Esophagus (tissue), 2 donors: ENCODE data around the gene USH1C. TPM values are rescaled to one million over a fixed set of nuclear protein-coding genes. Genes with fewer than 3 reads are reported as not detected.

Experiments
- H3K27ac ChIP-seq, 2 donors: one replicate each; pipeline ENCODE4 v1.5.1; 2013; ENCODE audit warnings: low read depth in 2 of 2, mild to moderate bottlenecking in 2 of 2, inconsistent platforms in 1 of 2, low read length in 1 of 2, moderate library complexity in 1 of 2
- H3K27me3 ChIP-seq, 2 donors: one replicate each; pipeline ENCODE4 v1.6.1; 2013; ENCODE audit warnings: low read length in 2 of 2, control low read depth in 1 of 2, mild to moderate bottlenecking in 1 of 2; ENCODE audit not compliant: insufficient read depth in 2 of 2, control insufficient read depth in 1 of 2
- H3K36me3 ChIP-seq, 2 donors: one replicate each; pipeline ENCODE4 v1.6.1; 2013; ENCODE audit warnings: low read length in 1 of 2; ENCODE audit not compliant: control insufficient read depth in 2 of 2, insufficient read depth in 2 of 2
- H3K4me1 ChIP-seq, 2 donors: one replicate each; pipeline ENCODE4 v1.6.1; 2013; ENCODE audit warnings: low read length in 1 of 2; ENCODE audit not compliant: control insufficient read depth in 2 of 2, insufficient read depth in 2 of 2
- H3K4me3 ChIP-seq, 2 donors: one replicate each; pipeline ENCODE4 v1.5.1; 2013; ENCODE audit warnings: low read length in 2 of 2, mild to moderate bottlenecking in 2 of 2, low read depth in 1 of 2, moderate library complexity in 1 of 2
- H3K9me3 ChIP-seq, 2 donors: one replicate each; pipeline ENCODE4 v1.6.1; 2013; ENCODE audit warnings: mild to moderate bottlenecking in 2 of 2, low read depth in 1 of 2, low read length in 1 of 2, moderate library complexity in 1 of 2; ENCODE audit not compliant: control insufficient read depth in 2 of 2, insufficient read depth in 1 of 2
- WGBS, 2 donors: extraction: QIAGEN DNeasy Blood & Tissue Kit; methylation state at CpG; one replicate each; pipeline ENCODE4 v1.1.7; 2013; 5-methylcytosine and 5-hydroxymethylcytosine counted together
- polyA plus RNA-seq, 2 donors: library from polyadenylated mRNA; stranded (reverse); fragments of 200-250 nt; gene quantifications; one replicate each; pipeline ENCODE4 v1.2.3, GENCODE V29; 2013
- donor health status: healthy with polysubstance abuse.
- donor health status: Bipolar disorder and iron deficiency.

USH1C gene
- polyA plus RNA-seq, 2 donors = 0.08 TPM

GRCh38 chr11:17521106-17521900 is 22.9 kb downstream of the USH1C start:
- H3K4me1 ChIP-seq = no peaks in the 10 kb centered on the region
- no peak overlapping the region for H3K27ac ChIP-seq
- no peak overlapping the region for H3K4me3 ChIP-seq
- H3K27me3 ChIP-seq = no peaks in the 10 kb centered on the region
- no peaks in the 10 kb centered on the region for H3K36me3 ChIP-seq
- 65 to 79% methylated on average over 11 of the region's 11 CpGs for WGBS, 2 donors
- H3K9me3 ChIP-seq = no peaks in the 10 kb centered on the region

GRCh38 chr11:17519061-17519885 is 24.9 kb downstream of the USH1C start:
- 75 to 79% methylated on average over 7 of the region's 7 CpGs for WGBS, 2 donors
- H3K9me3 ChIP-seq = no peaks in the 10 kb centered on the region
- H3K4me3 ChIP-seq = no peak overlapping the region

GRCh38 chr11:17518366-17518765 is 25.9 kb downstream of the USH1C start:
- 84 to 87% methylated on average over 2 of the region's 2 CpGs for WGBS, 2 donors
- Histone ChIP-seq H3K27me3 (no peaks in the 10 kb centered on the region), H3K27ac (no peak overlapping the region), H3K9me3 (no peaks in the 10 kb centered on the region), H3K4me3 (no peak overlapping the region), H3K4me1 (no peaks in the 10 kb centered on the region), H3K36me3 (no peaks in the 10 kb centered on the region)

More at GRCh38 chr11:17519061-17519885, 24.9 kb downstream of the USH1C start:
- Histone ChIP-seq H3K4me1 (no peaks in the 10 kb centered on the region), H3K27me3 (no peaks in the 10 kb centered on the region), H3K27ac (no peak overlapping the region), H3K36me3 (no peaks in the 10 kb centered on the region)

- H3K9me3 ChIP-seq = no peaks in the 10 kb centered on the region
- no peak overlapping the region for H3K4me3 ChIP-seq
- WGBS, 2 donors = 90 to 91% methylated on average over 10 of the region's 10 CpGs
- no peak overlapping the region for H3K27ac ChIP-seq
- H3K27me3 ChIP-seq = no peaks in the 10 kb centered on the region
- H3K4me1 ChIP-seq = no peaks in the 10 kb centered on the region
- no peaks in the 10 kb centered on the region for H3K36me3 ChIP-seq
Measured at GRCh38 chr11:17517186-17517585, 27.0 kb downstream of the USH1C start.

- no peaks in the 10 kb centered on the region for H3K9me3 ChIP-seq
- no peaks in the 10 kb centered on the region for H3K36me3 ChIP-seq
- H3K27ac ChIP-seq = no peak overlapping the region
- WGBS, 2 donors = 87 to 93% methylated on average over 7 of the region's 7 CpGs
- no peaks in the 10 kb centered on the region for H3K4me1 ChIP-seq
- no peak overlapping the region for H3K4me3 ChIP-seq
- no peaks in the 10 kb centered on the region for H3K27me3 ChIP-seq
Measured at GRCh38 chr11:17516551-17517150, 27.6 kb downstream of the USH1C start.

GRCh38 chr11:17515443-17516176 is 28.6 kb downstream of the USH1C start:
- Histone ChIP-seq H3K4me1 (no peaks in the 10 kb centered on the region), H3K27me3 (no peaks in the 10 kb centered on the region), H3K27ac (no peak overlapping the region), H3K36me3 (no peaks in the 10 kb centered on the region), H3K4me3 (no peak overlapping the region), H3K9me3 (no peaks in the 10 kb centered on the region)
- WGBS, 2 donors = 68 to 72% methylated on average over 5 of the region's 5 CpGs

- Histone ChIP-seq H3K27ac (no peak overlapping the region), H3K36me3 (no peaks in the 10 kb centered on the region), H3K4me1 (no peaks in the 10 kb centered on the region), H3K27me3 (no peaks in the 10 kb centered on the region), H3K9me3 (no peaks in the 10 kb centered on the region), H3K4me3 (no peak overlapping the region)
- WGBS, 2 donors = 78 to 79% methylated on average over 4 of the region's 4 CpGs
Measured at GRCh38 chr11:17514476-17514875, 29.7 kb downstream of the USH1C start.

GRCh38 chr11:17513853-17514252 is 30.4 kb downstream of the USH1C start:
- no peaks in the 10 kb centered on the region for H3K36me3 ChIP-seq
- WGBS, 2 donors = 42 to 46% methylated on average over 1 of the region's 1 CpG
- no peaks in the 10 kb centered on the region for H3K9me3 ChIP-seq
- no peaks in the 10 kb centered on the region for H3K4me1 ChIP-seq
- H3K27ac ChIP-seq = no peak overlapping the region
- no peaks in the 10 kb centered on the region for H3K27me3 ChIP-seq
- no peak overlapping the region for H3K4me3 ChIP-seq

GRCh38 chr11:17512101-17512500 is 32.1 kb downstream of the USH1C start:
- Histone ChIP-seq H3K27me3 (no peaks in the 10 kb centered on the region), H3K27ac (no peak overlapping the region), H3K9me3 (no peaks in the 10 kb centered on the region), H3K36me3 (no peaks in the 10 kb centered on the region), H3K4me3 (no peak overlapping the region), H3K4me1 (no peaks in the 10 kb centered on the region)
- WGBS, 2 donors = 38 to 39% methylated on average over 2 of the region's 2 CpGs
